GM12878 (cell line): ENCODE measurements around the gene TCP11L1. TPM values are rescaled to one million over a fixed set of nuclear protein-coding genes. Genes with fewer than 3 reads are reported as not detected.

Source experiments
- ATAC-seq: fragments of 200-7000 bp; cut with Tn5 transposase; 3 replicates; pipeline ENCODE4 v1.9.1; 2020; ENCODE audit warnings: mild to moderate bottlenecking, moderate library complexity
- BruUV-seq: library from RNA; stranded (reverse); fragments of 400-500 nt; replicated peaks from 2 replicates; lab custom pipeline; 2021; lab: Mats Ljungman, UMichigan
- CTCF ChIA-PET: fragments of 300-600 bp; sonication (Branson Sonifier 250); formaldehyde crosslinking; extraction: SDS; loops from one replicate; lab custom pipeline; 2021; ENCODE audit warnings: inconsistent platforms; lab: Yijun Ruan, JAX
- POLR2A ChIA-PET: fragments of 350-600 bp; formaldehyde crosslinking; extraction: SDS; loops from one replicate; lab custom pipeline; 2021; ENCODE audit warnings: inconsistent platforms; lab: Charles Lee
- RAD21 ChIA-PET: fragments of 300-600 bp; sonication (Branson Sonifier 250); formaldehyde crosslinking; loops from one replicate; lab custom pipeline; 2023; ENCODE audit warnings: antibody characterized with exemption; ENCODE audit not compliant: unreplicated experiment; lab: Charles Lee
- SMC1A ChIA-PET: fragments of 300-600 bp; sonication (Branson Sonifier 250); formaldehyde crosslinking; loops from one replicate; lab custom pipeline; 2023; ENCODE audit not compliant: unreplicated experiment, uncharacterized antibody; lab: Charles Lee
- DNase-seq: peaks from one replicate; pipeline ENCODE4 v3.0.0-alpha.2; 2011; ENCODE audit warnings: low read depth, low spot score
- FAIRE-seq: peaks from 3 replicates; lab custom pipeline; 2011; peaks lifted over from hg19 to GRCh38; lab: Jason Lieb, UNC
- H2AFZ ChIP-seq: 2 replicates; pipeline ENCODE4 v1.6.0; 2011; ENCODE audit warnings: low read depth, low read length, control low read depth; ENCODE audit not compliant: control insufficient read depth
- H3K27ac ChIP-seq: 2 replicates; pipeline ENCODE4 v1.5.1; 2011; ENCODE audit warnings: control low read depth; ENCODE audit not compliant: control insufficient read depth, insufficient read depth
- H3K27me3 ChIP-seq, 2 experiments: replicated peaks in 1 of 2; 2 replicates each; pipeline versions ENCODE4 v1.6.0 to v1.6.1; 2011; ENCODE audit warnings: low read length in 1 of 2; ENCODE audit not compliant: control insufficient read depth in 2 of 2, insufficient read depth in 2 of 2
- H3K36me3 ChIP-seq, 2 experiments: 2 replicates each; pipeline ENCODE4 v1.5.1; 2011; ENCODE audit warnings: low read length in 1 of 2; ENCODE audit not compliant: control insufficient read depth in 2 of 2, insufficient read depth in 2 of 2
- H3K4me1 ChIP-seq: 2 replicates; pipeline ENCODE4 v1.6.1; 2011; ENCODE audit warnings: mild to moderate bottlenecking, low read length, moderate library complexity, mixed read lengths; ENCODE audit not compliant: control insufficient read depth, insufficient read depth
- H3K4me2 ChIP-seq: 2 replicates; pipeline ENCODE4 v1.6.0; 2011; ENCODE audit warnings: control low read depth; ENCODE audit not compliant: control insufficient read depth, insufficient read depth
- H3K4me3 ChIP-seq: fragments of 200-600 bp; sonication (generic); 2 replicates; pipeline ENCODE4 v1.5.1; 2016
- H3K79me2 ChIP-seq: 2 replicates; pipeline ENCODE4 v1.6.0; 2011; ENCODE audit warnings: low read length; ENCODE audit not compliant: control insufficient read depth, insufficient read depth
- H3K9ac ChIP-seq: 2 replicates; pipeline ENCODE4 v1.8.0; 2011; ENCODE audit warnings: low read length, control low read depth, mixed read lengths; ENCODE audit not compliant: control insufficient read depth, insufficient read depth
- H3K9me3 ChIP-seq: replicated peaks from 3 replicates; pipeline ENCODE4 v1.5.1; 2011; ENCODE audit warnings: mild to moderate bottlenecking, low read length; ENCODE audit not compliant: control insufficient read depth, insufficient read depth
- H4K20me1 ChIP-seq: 2 replicates; pipeline ENCODE4 v1.6.0; 2011; ENCODE audit not compliant: control insufficient read depth, insufficient read depth
- BACH1 ChIP-seq: fragments of 450-650 bp; IDR thresholded peaks from 2 replicates; pipeline ENCODE4 v1.6.1; 2017; ENCODE audit warnings: mild to moderate bottlenecking, borderline replicate concordance
- CBFB ChIP-seq: IDR thresholded peaks from 2 replicates; pipeline ENCODE4 v1.6.1; 2016; ENCODE audit warnings: antibody characterized with exemption, low read depth
- GATAD2B ChIP-seq: fragments of 450-650 bp; conservative IDR thresholded peaks from 2 replicates; pipeline ENCODE4 v1.6.1; 2017; ENCODE audit warnings: low read depth, mild to moderate bottlenecking, moderate library complexity
- KAT2A ChIP-seq: conservative IDR thresholded peaks from 2 replicates; pipeline ENCODE4 v1.6.1; 2011; ENCODE audit warnings: low read depth, low read length; ENCODE audit not compliant: control insufficient read depth
- MEF2A ChIP-seq: IDR thresholded peaks from 2 replicates; pipeline ENCODE4 v1.6.1; 2011; ENCODE audit warnings: low read depth, mild to moderate bottlenecking, low read length, moderate library complexity; ENCODE audit not compliant: insufficient read depth
- RFX5 ChIP-seq: IDR thresholded peaks from 2 replicates; pipeline ENCODE4 v1.6.1; 2011; ENCODE audit warnings: low read depth, low read length, improper control_type of control experiment
- SMAD5 ChIP-seq: IDR thresholded peaks from 2 replicates; pipeline ENCODE4 v1.6.1; 2016; ENCODE audit warnings: antibody characterized with exemption, low read depth
- SMC3 ChIP-seq: IDR thresholded peaks from 2 replicates; pipeline ENCODE4 v1.6.1; 2011; ENCODE audit warnings: low read length, improper control_type of control experiment, borderline replicate concordance
- TCF12 ChIP-seq: IDR thresholded peaks from 2 replicates; pipeline ENCODE4 v1.6.1; 2011; ENCODE audit warnings: low read depth, mild to moderate bottlenecking, low read length
- TCF3 ChIP-seq: IDR thresholded peaks from 2 replicates; pipeline ENCODE4 v1.6.1; 2012; ENCODE audit warnings: low read depth, mild to moderate bottlenecking, low read length, borderline replicate concordance; ENCODE audit not compliant: insufficient read depth
- ZNF207 ChIP-seq: fragments of 450-650 bp; IDR thresholded peaks from 2 replicates; pipeline ENCODE4 v1.6.1; 2014; ENCODE audit warnings: antibody characterized with exemption, mild to moderate bottlenecking, borderline replicate concordance
- ZNF274 ChIP-seq: IDR thresholded peaks from one replicate; pipeline ENCODE4 v1.8.0; 2011; ENCODE audit not compliant: insufficient read length, insufficient read depth
- ZSCAN29 ChIP-seq: fragments of 450-650 bp; IDR thresholded peaks from 2 replicates; pipeline ENCODE4 v1.6.1; 2017; ENCODE audit warnings: mild to moderate bottlenecking, moderate library complexity
- WGBS: methylation state at CpG from one replicate; pipeline ENCODE4 v1.1.6; 2016; ENCODE audit warnings: low lambda C conversion rate; ENCODE audit not compliant: insufficient replicate concordance, insufficient coverage; ENCODE audit errors: missing lambda C conversion rate; 5-methylcytosine and 5-hydroxymethylcytosine counted together
- in situ Hi-C: fragments of 300-500 bp; cut with MboI; formaldehyde crosslinking; loops from 9 replicates; pipeline ENCODE4 v1.14.3; 2018; ENCODE audit warnings: mixed read lengths
- intact Hi-C: fragments of 100-400 bp; cut with micrococcal nuclease; formaldehyde crosslinking; loops from one replicate; pipeline ENCODE4 v1.14.2; 2022; ENCODE audit not compliant: unreplicated experiment
- polyA plus RNA-seq, 11 experiments: library from polyadenylated mRNA; depleted of rRNA in 4 of 11; unstranded in 6 of 11; stranded (reverse) in 5 of 11; fragments of >200 nt; fragmentation: Nextera tagmentation in 4 of 11; fragmentation: Illumina TruSeq in 1 of 11; extraction: Ambion mirVana in 4 of 11; extraction: Trizol in 1 of 11; gene quantifications; 1 replicate in 1 of 11; 2 replicates in 10 of 11; pipeline versions ENCODE4 v1.2.1 to v1.2.3, GENCODE V29; 2011 to 2016; ENCODE audit warnings: inconsistent platforms in 2 of 11, missing spikeins in 2 of 11, low read depth in 1 of 11
- total RNA-seq, 4 experiments: library from RNA; depleted of rRNA in 3 of 4; stranded (reverse); fragments of >200 nt in 3 of 4; fragmentation: Illumina TruSeq in 1 of 4; extraction: Trizol in 1 of 4; gene quantifications; 2 replicates each; pipeline versions ENCODE4 v1.2.1 to v1.2.3, GENCODE V29; 2013 to 2021
- TF ChIP-seq, protein P1 (sequence below): IDR thresholded peaks from 2 replicates; pipeline ENCODE4 v1.6.1; 2011; ENCODE audit warnings: mild to moderate bottlenecking, low read depth, low read length, moderate library complexity; ENCODE audit not compliant: insufficient replicate concordance
- TF ChIP-seq, protein P2 (sequence below): fragments of 450-650 bp; IDR thresholded peaks from 2 replicates; pipeline ENCODE4 v1.6.1; 2017; ENCODE audit warnings: borderline replicate concordance
- TF ChIP-seq, protein P3 (sequence below): IDR thresholded peaks from 2 replicates; pipeline ENCODE4 v1.6.1; 2011; ENCODE audit warnings: low read depth, low read length, improper control_type of control experiment, borderline replicate concordance
- TF ChIP-seq, protein P4 (sequence below): fragments of 150-350 bp; IDR thresholded peaks from 2 replicates; pipeline ENCODE4 v1.6.1; 2016; ENCODE audit warnings: low read depth, low read length
- TF ChIP-seq, protein P5 (sequence below): fragments of 450-650 bp; IDR thresholded peaks from 2 replicates; pipeline ENCODE4 v1.6.1; 2014; ENCODE audit warnings: mild to moderate bottlenecking

The TCP11L1 gene
- total and polyA plus RNA-seq, 10 of the 15 experiments (the other 5 are each of a cell fraction or from before 2014, with no cell fraction given), result 5.3 to 15.7 (median 13.0) TPM

DNA sequence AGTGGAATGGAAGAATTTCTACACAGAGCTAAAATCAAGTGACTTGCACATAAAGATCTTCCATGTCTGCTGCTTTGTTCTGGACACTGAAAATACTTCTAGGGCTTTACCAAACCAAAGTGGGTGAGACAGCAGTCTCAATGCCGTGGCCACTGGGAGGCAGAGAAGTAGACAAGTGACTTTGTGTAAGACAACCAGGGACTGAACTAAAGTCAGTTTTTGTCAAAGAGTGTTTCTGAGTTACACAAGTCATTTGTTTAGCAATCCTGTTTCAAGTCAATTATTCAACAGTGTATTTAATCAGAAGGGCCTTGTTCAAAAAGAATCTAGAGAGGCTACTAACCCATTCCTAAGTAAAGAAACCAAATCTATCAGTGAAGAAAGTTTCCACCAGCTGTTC, 46.6 kb downstream of the TCP11L1 start:
- DNase-seq (no peak), ATAC-seq (no peak), FAIRE-seq (no peak)
- ChIA-PET POLR2A (no interaction called here), CTCF (interaction anchor here (1.1 to 2.2 kb wide), 2 partner anchors 21 to 40 kb away, joined by 4 to 7 read pairs; no protein-coding TSS in a partner anchor), SMC1A (interaction anchor here (0.9 to 1.7 kb wide), 2 partner anchors 17 to 22 kb away, joined by 3 to 6 read pairs; no protein-coding TSS in a partner anchor), RAD21 (interaction anchor here (0.8 kb wide), 1 partner anchor 147 kb away, joined by 3 read pairs; no protein-coding TSS in a partner anchor)
- Histone ChIP-seq H3K9ac (no peak overlapping the region), H3K9me3 (no peaks in the 10 kb centered on the region), H3K4me2 (no peak overlapping the region), H3K79me2 (no peaks in the 10 kb centered on the region), H4K20me1 (no peaks in the 10 kb centered on the region), H3K27ac (no peak overlapping the region), H2AFZ (no peak overlapping the region), H3K4me3 (no peak overlapping the region), H3K27me3 (no peaks in the 10 kb centered on the region), H3K4me1 (no peaks in the 10 kb centered on the region), H3K36me3 (peaks cover 0 to 15% of the 10 kb centered on the region in 2 experiments; a peak in 2 of 4 replicates)
- BruUV-seq, result no TSS peak
- no peak for TF ChIP-seq TCF12
- TF ChIP-seq, protein P1, sequence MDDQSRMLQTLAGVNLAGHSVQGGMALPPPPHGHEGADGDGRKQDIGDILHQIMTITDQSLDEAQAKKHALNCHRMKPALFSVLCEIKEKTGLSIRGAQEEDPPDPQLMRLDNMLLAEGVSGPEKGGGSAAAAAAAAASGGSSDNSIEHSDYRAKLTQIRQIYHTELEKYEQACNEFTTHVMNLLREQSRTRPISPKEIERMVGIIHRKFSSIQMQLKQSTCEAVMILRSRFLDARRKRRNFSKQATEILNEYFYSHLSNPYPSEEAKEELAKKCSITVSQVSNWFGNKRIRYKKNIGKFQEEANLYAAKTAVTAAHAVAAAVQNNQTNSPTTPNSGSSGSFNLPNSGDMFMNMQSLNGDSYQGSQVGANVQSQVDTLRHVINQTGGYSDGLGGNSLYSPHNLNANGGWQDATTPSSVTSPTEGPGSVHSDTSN, result no peak
- TF ChIP-seq ZNF207, result no peak
- TF ChIP-seq, protein P2, sequence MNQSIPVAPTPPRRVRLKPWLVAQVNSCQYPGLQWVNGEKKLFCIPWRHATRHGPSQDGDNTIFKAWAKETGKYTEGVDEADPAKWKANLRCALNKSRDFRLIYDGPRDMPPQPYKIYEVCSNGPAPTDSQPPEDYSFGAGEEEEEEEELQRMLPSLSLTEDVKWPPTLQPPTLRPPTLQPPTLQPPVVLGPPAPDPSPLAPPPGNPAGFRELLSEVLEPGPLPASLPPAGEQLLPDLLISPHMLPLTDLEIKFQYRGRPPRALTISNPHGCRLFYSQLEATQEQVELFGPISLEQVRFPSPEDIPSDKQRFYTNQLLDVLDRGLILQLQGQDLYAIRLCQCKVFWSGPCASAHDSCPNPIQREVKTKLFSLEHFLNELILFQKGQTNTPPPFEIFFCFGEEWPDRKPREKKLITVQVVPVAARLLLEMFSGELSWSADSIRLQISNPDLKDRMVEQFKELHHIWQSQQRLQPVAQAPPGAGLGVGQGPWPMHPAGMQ, result no peak
- TF ChIP-seq TCF3, result no peak
- no peak for TF ChIP-seq RFX5
- TF ChIP-seq, protein P3, sequence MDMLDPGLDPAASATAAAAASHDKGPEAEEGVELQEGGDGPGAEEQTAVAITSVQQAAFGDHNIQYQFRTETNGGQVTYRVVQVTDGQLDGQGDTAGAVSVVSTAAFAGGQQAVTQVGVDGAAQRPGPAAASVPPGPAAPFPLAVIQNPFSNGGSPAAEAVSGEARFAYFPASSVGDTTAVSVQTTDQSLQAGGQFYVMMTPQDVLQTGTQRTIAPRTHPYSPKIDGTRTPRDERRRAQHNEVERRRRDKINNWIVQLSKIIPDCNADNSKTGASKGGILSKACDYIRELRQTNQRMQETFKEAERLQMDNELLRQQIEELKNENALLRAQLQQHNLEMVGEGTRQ, result no peak
- no peak for TF ChIP-seq BACH1
- no peak for TF ChIP-seq ZNF274
- no peak for TF ChIP-seq KAT2A
- TF ChIP-seq, protein P4, sequence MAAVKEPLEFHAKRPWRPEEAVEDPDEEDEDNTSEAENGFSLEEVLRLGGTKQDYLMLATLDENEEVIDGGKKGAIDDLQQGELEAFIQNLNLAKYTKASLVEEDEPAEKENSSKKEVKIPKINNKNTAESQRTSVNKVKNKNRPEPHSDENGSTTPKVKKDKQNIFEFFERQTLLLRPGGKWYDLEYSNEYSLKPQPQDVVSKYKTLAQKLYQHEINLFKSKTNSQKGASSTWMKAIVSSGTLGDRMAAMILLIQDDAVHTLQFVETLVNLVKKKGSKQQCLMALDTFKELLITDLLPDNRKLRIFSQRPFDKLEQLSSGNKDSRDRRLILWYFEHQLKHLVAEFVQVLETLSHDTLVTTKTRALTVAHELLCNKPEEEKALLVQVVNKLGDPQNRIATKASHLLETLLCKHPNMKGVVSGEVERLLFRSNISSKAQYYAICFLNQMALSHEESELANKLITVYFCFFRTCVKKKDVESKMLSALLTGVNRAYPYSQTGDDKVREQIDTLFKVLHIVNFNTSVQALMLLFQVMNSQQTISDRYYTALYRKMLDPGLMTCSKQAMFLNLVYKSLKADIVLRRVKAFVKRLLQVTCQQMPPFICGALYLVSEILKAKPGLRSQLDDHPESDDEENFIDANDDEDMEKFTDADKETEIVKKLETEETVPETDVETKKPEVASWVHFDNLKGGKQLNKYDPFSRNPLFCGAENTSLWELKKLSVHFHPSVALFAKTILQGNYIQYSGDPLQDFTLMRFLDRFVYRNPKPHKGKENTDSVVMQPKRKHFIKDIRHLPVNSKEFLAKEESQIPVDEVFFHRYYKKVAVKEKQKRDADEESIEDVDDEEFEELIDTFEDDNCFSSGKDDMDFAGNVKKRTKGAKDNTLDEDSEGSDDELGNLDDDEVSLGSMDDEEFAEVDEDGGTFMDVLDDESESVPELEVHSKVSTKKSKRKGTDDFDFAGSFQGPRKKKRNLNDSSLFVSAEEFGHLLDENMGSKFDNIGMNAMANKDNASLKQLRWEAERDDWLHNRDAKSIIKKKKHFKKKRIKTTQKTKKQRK, result no peak
- no peak for TF ChIP-seq SMC3
- TF ChIP-seq CBFB, result no peak
- TF ChIP-seq, protein P5, sequence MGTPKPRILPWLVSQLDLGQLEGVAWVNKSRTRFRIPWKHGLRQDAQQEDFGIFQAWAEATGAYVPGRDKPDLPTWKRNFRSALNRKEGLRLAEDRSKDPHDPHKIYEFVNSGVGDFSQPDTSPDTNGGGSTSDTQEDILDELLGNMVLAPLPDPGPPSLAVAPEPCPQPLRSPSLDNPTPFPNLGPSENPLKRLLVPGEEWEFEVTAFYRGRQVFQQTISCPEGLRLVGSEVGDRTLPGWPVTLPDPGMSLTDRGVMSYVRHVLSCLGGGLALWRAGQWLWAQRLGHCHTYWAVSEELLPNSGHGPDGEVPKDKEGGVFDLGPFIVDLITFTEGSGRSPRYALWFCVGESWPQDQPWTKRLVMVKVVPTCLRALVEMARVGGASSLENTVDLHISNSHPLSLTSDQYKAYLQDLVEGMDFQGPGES, result no peak
- no peak for TF ChIP-seq MEF2A
- TF ChIP-seq GATAD2B, result no peak
- no peak for TF ChIP-seq SMAD5
- no peak for TF ChIP-seq ZSCAN29
- WGBS, result 100% methylated on average over 1 of the region's 1 CpG
- intact Hi-C loops (no loop called here), in situ Hi-C loops (no loop called here)
